Keratinocyte (primary cell): ENCODE data around the gene SLFNL1. TPM values are rescaled to one million over a fixed set of nuclear protein-coding genes. Genes with fewer than 3 reads are reported as not detected.

ENCODE experiments used
- DNase-seq: peaks from one replicate; pipeline ENCODE4 v3.0.0-alpha.2; 2011; ENCODE audit warnings: low read depth, missing footprints, low spot score
- FAIRE-seq: peaks from 2 replicates; lab custom pipeline; 2011; peaks lifted over from hg19 to GRCh38; lab: Jason Lieb, UNC
- H2AFZ ChIP-seq: 2 replicates; pipeline ENCODE4 v1.6.0; 2012; ENCODE audit warnings: low read length, control low read depth, inconsistent platforms; ENCODE audit not compliant: control insufficient read depth
- H3K27ac ChIP-seq: 2 replicates; pipeline ENCODE4 v1.5.1; 2011; ENCODE audit warnings: low read length; ENCODE audit not compliant: control insufficient read depth, insufficient read depth
- H3K27me3 ChIP-seq: 3 replicates; pipeline ENCODE4 v1.6.0; 2011; ENCODE audit warnings: low read length; ENCODE audit not compliant: control insufficient read depth, insufficient read depth; ENCODE audit errors: extremely low read depth
- H3K36me3 ChIP-seq, 2 experiments: 2 replicates in 1 of 2; 3 replicates in 1 of 2; pipeline ENCODE4 v1.5.1; 2011; ENCODE audit warnings: low read length in 2 of 2, mild to moderate bottlenecking in 1 of 2; ENCODE audit not compliant: control insufficient read depth in 2 of 2, insufficient read depth in 2 of 2; ENCODE audit errors: extremely low read depth in 1 of 2
- H3K4me1 ChIP-seq: 3 replicates; pipeline ENCODE4 v1.5.1; 2011; ENCODE audit warnings: low read length; ENCODE audit not compliant: control insufficient read depth, insufficient read depth; ENCODE audit errors: extremely low read depth
- H3K4me2 ChIP-seq: 3 replicates; pipeline ENCODE4 v1.6.0; 2011; ENCODE audit warnings: low read depth, low read length; ENCODE audit not compliant: control insufficient read depth, insufficient read depth; ENCODE audit errors: extremely low read depth
- H3K4me3 ChIP-seq, 3 experiments: fragments of 200-600 bp in 1 of 3; sonication (generic) in 1 of 3; 2 replicates in 2 of 3; 3 replicates in 1 of 3; pipeline ENCODE4 v1.5.1; 2011 to 2016; ENCODE audit warnings: low read length in 3 of 3, mild to moderate bottlenecking in 3 of 3, control low read depth in 2 of 3, inconsistent platforms in 1 of 3, low read depth in 1 of 3, mixed read lengths in 1 of 3, mixed run types in 1 of 3, moderate library complexity in 1 of 3; ENCODE audit not compliant: control insufficient read depth in 2 of 3, insufficient read depth in 2 of 3; ENCODE audit errors: extremely low read depth in 1 of 3
- H3K79me2 ChIP-seq: 2 replicates; pipeline ENCODE4 v1.6.0; 2012; ENCODE audit warnings: low read length; ENCODE audit not compliant: control insufficient read depth, insufficient read depth
- H3K9ac ChIP-seq: 3 replicates; pipeline ENCODE4 v1.6.0; 2011; ENCODE audit warnings: low read length; ENCODE audit not compliant: control insufficient read depth, insufficient read depth; ENCODE audit errors: extremely low read depth
- H3K9me1 ChIP-seq: 3 replicates; pipeline ENCODE4 v1.6.0; 2011; ENCODE audit warnings: low read length; ENCODE audit not compliant: control insufficient read depth, insufficient read depth; ENCODE audit errors: extremely low read depth
- H3K9me3 ChIP-seq: 2 replicates; pipeline ENCODE4 v1.5.1; 2012; ENCODE audit warnings: low read depth, low read length; ENCODE audit not compliant: control insufficient read depth
- H4K20me1 ChIP-seq: 3 replicates; pipeline ENCODE4 v1.6.0; 2011; ENCODE audit warnings: low read length; ENCODE audit not compliant: control insufficient read depth, insufficient read depth; ENCODE audit errors: extremely low read depth
- CTCF ChIP-seq, 3 experiments: IDR thresholded peaks in 1 of 3; conservative IDR thresholded peaks in 1 of 3; optimal IDR thresholded peaks in 1 of 3; 2 replicates in 2 of 3; 3 replicates in 1 of 3; pipeline versions ENCODE3 to v1.5.1; 2011; ENCODE audit warnings: low read length in 3 of 3, mild to moderate bottlenecking in 3 of 3, moderate library complexity in 2 of 3, control low read depth in 1 of 3, inconsistent platforms in 1 of 3; ENCODE audit not compliant: insufficient read depth in 2 of 3; ENCODE audit errors: extremely low read depth in 1 of 3
- EZH2 ChIP-seq: IDR thresholded peaks from one replicate; pipeline ENCODE4 v1.6.1; 2012; ENCODE audit warnings: inconsistent platforms, mild to moderate bottlenecking, low read length, moderate library complexity
- dilution Hi-C: fragments of 300-500 bp; cut with MboI; formaldehyde crosslinking; loops from one replicate; pipeline ENCODE4 v1.7.0; 2020; ENCODE audit warnings: low sequenced_read_pairs; ENCODE audit not compliant: extremely low pct_ligation_motif_present
- polyA plus RNA-seq, 5 experiments: library from polyadenylated mRNA; depleted of rRNA in 3 of 5; stranded (reverse) in 3 of 5; stranded (forward) in 1 of 5; unstranded in 1 of 5; fragments of >200 nt; gene quantifications; 1 replicate in 1 of 5; 2 replicates in 3 of 5; 3 replicates in 1 of 5; pipeline versions ENCODE4 v1.2.1 to v1.2.3, GENCODE V29; 2011 to 2012; ENCODE audit warnings: missing spikeins in 2 of 5, low read depth in 1 of 5, low replicate concordance in 1 of 5

SLFNL1 gene
- polyA plus RNA-seq, 1 donor (not counting 4 experiments of a cell fraction or from before 2014, with no cell fraction given) = not detected

DNA sequence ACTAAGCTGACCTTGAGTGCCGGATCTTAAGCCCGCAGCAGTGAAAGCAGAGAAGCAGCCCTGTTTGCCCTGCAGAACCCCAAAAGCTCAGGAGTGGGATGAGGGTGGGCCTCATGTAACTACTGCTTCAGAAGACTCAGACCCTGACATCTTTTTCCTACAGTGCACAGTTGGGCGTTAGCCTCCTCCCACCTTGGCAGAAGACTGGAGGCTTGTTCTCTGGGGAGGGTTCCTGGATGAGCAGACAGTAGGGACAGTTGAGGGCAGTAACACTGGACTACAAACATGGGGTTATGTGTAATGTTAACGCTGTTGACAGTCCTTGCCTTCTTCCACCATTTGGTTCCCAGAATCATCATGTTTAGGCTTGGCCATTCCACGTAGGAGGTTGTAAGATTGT lies 32.5 kb downstream of the SLFNL1 start:
- no peak overlapping the region for H2AFZ ChIP-seq
- H3K79me2 ChIP-seq = peaks cover 67% of the 10 kb centered on the region
- peaks cover 55 to 84% of the 10 kb centered on the region in 2 experiments for H3K36me3 ChIP-seq

DNA sequence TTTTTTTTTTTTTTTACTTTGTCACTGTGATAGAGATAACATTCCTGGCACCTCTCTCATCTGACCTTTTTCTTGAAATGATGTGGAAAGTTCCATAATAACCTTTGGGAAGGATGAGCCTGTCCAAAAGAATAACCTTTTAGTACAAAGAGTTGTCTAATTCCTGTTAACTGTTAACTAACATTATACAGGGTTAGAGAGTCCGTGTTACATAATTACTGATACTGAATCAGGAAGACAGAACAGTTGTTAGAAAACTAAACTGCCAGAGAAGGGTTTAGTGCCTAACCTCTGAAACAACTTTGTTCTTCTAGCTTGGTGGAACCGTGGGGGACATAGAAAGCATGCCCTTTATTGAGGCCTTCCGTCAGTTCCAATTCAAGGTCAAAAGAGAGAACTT lies 33.2 kb downstream of the SLFNL1 start:
- no peak overlapping the region for H2AFZ ChIP-seq
- H3K4me1 ChIP-seq = peaks cover 13% of the 10 kb centered on the region
- peaks cover 73% of the 10 kb centered on the region for H3K79me2 ChIP-seq
- no peak overlapping the region for H3K27ac ChIP-seq
- no peaks in the 10 kb centered on the region for H3K27me3 ChIP-seq
- no peaks in the 10 kb centered on the region for H3K9me3 ChIP-seq
- DNase-seq = no peak
- H4K20me1 ChIP-seq = peaks cover 4% of the 10 kb centered on the region
- dilution Hi-C loops = no loop called here
- H3K9ac ChIP-seq = no peak overlapping the region
- TF ChIP-seq EZH2 (no peak), CTCF (optimal IDR thresholded peaks at IDR 0.05 in 1 of 3, IDR thresholded peaks at IDR 0.05 in 1 of 3, conservative IDR thresholded peaks at IDR 0.05 in 1 of 3; ENCODE audit: extremely low read depth in 1 of 3, insufficient read depth in 2 of 3, low read length in 3 of 3) (no peak)
- peaks cover 52 to 87% of the 10 kb centered on the region in 2 experiments for H3K36me3 ChIP-seq
- H3K4me3 ChIP-seq = no peak overlapping the region
- H3K9me1 ChIP-seq = no peaks in the 10 kb centered on the region
- no peak for FAIRE-seq
- no peak overlapping the region for H3K4me2 ChIP-seq

More for the DNA sequence above, 32.5 kb downstream of the SLFNL1 start:
- H4K20me1 ChIP-seq = peaks cover 4% of the 10 kb centered on the region
- H3K9ac ChIP-seq = no peak overlapping the region
- dilution Hi-C loops = no loop called here
- H3K27me3 ChIP-seq = no peaks in the 10 kb centered on the region
- H3K4me2 ChIP-seq = no peak overlapping the region
- DNase-seq (no peak), FAIRE-seq (no peak)
- H3K4me3 ChIP-seq = no peak overlapping the region
- H3K27ac ChIP-seq = no peak overlapping the region
- no peaks in the 10 kb centered on the region for H3K9me1 ChIP-seq
- no peaks in the 10 kb centered on the region for H3K9me3 ChIP-seq
- H3K4me1 ChIP-seq = peaks cover 5% of the 10 kb centered on the region
- TF ChIP-seq EZH2 = no peak
- no peak for TF ChIP-seq CTCF (optimal IDR thresholded peaks at IDR 0.05 in 1 of 3, IDR thresholded peaks at IDR 0.05 in 1 of 3, conservative IDR thresholded peaks at IDR 0.05 in 1 of 3; ENCODE audit: extremely low read depth in 1 of 3, insufficient read depth in 2 of 3, low read length in 3 of 3)
